HG03460 (cell line): ENCODE measurements around the gene COL11A2.

ENCODE experiments used
- ATAC-seq: cut with Tn5 transposase; IDR thresholded peaks from one replicate; pipeline ENCODE4 v1.9.1; 2021; ENCODE audit not compliant: unreplicated experiment

COL11A2 gene

DNA sequence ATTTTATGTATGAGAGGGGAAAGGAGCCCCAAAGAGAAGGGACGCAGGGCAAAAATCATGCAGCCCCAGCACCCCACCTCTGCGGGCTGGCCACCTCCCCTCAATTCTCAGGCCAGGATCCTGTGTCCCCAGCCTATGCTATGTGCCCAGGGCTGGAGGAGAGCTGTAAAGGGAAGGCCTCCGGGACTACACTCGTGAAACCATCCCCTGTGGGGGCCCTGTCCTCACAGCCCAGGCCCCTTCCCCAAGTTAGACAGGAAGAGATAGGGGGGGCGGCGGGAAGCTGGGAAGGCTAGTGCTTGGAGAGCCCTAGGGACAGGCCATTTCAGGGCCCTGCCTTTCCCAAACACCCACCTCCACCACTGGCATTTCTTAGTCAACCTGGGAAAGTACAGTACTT lies 1.4 kb upstream of the COL11A2 start:
- ATAC-seq = no peak

GRCh38 chr6:33192671-33193602 lies 670 bp upstream of the COL11A2 start:
- ATAC-seq = no peak

- ATAC-seq = no peak
These were observed 723 bp downstream of the COL11A2 start for GRCh38 chr6:33191383-33192104.

DNA sequence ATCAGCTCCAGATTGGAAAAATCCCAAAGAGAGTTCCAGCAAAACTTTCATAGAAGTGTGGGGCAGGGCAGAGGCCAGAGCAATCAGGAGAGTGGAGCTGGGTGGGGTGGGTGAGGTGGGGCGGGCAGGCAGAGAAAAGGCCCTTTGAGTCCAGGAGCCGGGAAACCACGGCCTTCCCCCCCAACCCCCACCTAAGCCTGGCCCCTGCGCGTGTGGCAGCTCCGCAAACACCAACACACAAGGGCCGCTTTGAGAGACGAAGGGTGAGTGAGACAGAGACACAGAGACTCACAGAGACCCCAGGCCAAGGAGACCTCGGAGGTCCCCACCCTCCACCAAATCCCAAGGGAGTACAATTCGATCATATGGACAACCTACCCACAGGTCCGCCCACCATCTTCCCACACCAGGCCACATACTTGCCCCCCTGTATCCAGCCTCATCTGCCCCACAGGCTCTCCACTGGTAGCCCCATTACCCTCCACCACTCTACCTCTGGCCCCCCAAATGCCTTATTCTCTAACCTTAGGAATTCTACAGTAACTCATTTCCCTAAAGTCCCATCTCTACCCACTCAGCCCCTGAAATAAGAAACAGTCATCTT lies 1.7 kb downstream of the COL11A2 start:
- ATAC-seq = no peak

DNA sequence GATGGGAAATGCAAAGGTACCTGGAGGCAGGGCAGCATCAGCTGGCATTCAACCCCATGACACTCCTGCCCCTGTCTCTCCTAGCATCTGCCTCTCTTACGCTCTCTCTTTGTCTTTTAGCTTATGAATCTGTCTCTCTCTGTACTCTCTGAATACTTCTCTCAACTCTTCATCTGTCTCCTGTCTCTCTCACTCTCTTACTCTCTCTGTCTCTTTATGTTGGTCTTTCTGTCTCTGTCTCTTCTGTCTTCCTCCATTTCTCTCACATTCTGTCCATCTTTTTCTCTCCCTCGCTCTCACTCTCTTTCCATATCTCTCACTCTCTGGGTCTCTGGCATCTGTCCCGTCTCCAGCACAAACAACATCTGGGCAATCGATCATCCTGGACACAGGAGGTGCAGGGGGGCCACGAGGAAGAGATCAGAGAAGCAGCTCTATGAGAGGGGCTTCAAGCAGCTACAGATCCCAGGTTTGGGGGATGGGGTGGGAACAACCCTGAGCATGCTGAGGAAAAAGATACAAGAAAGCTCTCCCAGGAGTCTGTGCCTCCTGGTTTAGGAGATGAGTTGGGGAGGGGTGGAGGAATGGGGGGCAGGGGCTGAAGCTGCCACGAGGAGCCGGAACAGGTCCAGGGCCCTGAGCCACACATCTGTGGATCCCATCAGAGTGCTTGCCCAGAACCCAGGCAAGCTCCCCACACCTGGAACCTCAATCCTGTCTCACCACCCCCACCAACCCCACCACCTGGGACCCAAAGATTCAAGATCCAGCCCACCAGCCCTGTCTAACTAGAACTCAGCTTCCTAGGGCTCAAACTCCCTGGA lies 2.4 kb downstream of the COL11A2 start:
- ATAC-seq = no peak

GRCh38 chr6:33189164-33189563 lies 3.1 kb downstream of the COL11A2 start:
- no peak for ATAC-seq

GRCh38 chr6:33187809-33188208 lies 4.5 kb downstream of the COL11A2 start:
- ATAC-seq = no peak

- ATAC-seq = no peak
These were observed 6.5 kb downstream of the COL11A2 start for GRCh38 chr6:33185654-33186187.

- ATAC-seq = no peak
These were observed 7.1 kb downstream of the COL11A2 start for GRCh38 chr6:33185190-33185589.

- no peak for ATAC-seq
These were observed 9.1 kb downstream of the COL11A2 start for GRCh38 chr6:33183071-33183683.

DNA sequence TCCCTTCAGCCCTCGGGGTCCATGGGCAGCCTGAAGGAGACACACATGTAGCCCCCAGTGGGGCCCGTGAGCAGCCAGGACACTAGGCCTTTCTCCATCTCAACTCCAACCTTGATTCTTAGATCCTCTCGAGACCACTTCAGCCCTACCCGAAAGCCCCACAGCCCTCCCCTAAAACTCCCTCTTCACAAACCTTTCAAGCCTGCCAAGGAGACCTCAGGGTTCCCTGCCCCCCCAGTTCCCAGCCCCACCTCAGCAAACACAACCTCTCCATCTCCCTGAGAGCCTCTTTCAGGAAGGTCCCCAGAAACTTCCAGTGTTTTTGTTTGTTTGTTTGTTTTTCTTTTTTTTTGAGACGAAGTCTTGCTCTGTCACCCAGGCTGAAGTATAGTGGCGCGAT lies 11.1 kb downstream of the COL11A2 start:
- ATAC-seq = no peak

- ATAC-seq = no peak
These were observed 13.4 kb downstream of the COL11A2 start for GRCh38 chr6:33178755-33179475.

DNA sequence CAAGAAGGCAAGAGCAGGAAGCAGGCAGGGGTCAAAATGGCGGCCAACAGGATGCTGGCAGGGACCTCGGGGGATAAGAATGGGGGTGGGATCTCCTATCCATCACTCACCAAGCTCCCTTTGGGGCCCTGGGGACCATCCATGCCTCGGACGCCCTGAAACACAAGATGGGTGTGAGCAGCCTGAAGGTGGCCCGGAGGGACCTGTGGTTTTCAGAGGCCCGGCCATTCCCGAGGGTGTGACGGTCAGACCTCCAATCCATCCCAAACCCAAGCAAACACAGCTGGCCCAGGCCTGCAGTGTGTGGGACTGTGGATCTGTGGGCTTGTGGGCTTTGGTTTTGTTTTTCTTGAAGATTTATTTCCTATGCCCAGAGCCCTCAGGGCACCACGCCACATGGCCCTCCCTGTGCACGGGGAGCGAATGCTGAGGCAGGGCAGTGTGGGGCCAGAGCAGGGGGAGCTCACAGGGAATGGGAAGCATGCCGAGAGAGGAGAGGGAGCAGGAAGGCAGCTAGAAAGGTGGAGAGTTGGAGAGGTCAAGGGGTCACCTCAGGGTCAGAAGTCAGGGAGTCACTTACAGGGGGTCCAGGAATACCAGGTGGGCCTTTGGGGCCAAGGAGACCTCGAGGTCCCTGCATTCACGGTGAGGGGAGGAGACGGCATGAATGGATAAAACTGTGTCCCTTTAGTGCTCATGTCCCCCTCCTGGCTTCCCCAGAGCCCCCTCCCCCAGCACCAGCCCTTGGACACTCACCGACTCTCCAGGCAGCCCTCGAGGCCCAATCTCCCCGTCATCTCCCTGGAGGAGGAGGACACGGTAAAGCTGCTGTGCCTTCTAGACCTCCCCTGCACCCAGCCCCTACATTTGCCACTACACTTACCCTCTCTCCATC lies 14.5 kb downstream of the COL11A2 start:
- no peak for ATAC-seq

DNA sequence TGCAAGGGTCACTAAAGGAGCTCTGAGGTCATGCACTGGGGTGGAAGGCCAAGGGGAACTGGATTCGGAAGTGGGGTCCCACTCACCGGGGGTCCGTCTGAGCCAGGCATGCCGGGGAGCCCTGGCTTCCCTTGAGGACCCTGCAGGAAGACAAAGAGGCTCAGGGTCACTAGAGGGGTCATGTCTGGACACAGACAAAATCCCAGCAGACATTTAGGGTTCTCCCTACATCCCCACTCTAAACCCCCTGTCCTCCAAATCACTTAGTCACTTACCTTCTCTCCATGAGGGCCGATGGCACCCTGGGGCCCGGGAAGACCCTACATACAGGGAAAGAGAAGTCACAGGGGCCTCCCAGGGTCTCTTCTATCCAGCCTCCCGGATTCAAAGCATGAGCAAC lies 15.4 kb downstream of the COL11A2 start:
- no peak for ATAC-seq

- ATAC-seq = no peak
These were observed 16.7 kb downstream of the COL11A2 start for GRCh38 chr6:33175436-33176069.

DNA sequence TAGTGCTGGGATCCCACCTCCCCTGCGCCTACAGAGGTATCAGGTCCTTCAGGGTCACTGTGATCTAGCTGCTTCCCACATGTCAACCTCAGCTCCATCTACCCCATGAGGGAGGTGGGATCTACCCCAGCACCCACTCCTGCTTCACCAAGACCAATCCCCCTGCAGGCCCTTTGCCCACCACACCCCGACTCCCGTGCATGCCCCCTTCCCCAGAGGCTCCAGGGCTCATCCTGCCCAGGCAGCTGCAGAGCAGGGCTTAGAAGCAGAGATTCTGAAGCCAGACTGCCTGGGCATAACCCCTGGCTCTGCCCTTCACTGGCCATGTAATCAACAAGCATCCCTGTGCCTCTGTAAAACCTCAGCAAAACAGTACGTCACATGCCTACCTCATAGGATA lies 17.5 kb downstream of the COL11A2 start:
- no peak for ATAC-seq

- no peak for ATAC-seq
These were observed 18.6 kb downstream of the COL11A2 start for GRCh38 chr6:33173535-33174180.
